ENCODE data around the gene SAA2. TPM values are rescaled to one million over a fixed set of nuclear protein-coding genes. Genes with fewer than 3 reads are reported as not detected.
A peak's percentile ranks its signal among the peaks of the same experiment; 100 is the strongest.
"Not testable (repeated sequence)": the region's sequence is repeated elsewhere in the genome, so short reads cannot be mapped to it uniquely, and the experiment has no call there.

The SAA2 gene
- total RNA-seq, 1 donor from 2014 or later = not detected

DNA sequence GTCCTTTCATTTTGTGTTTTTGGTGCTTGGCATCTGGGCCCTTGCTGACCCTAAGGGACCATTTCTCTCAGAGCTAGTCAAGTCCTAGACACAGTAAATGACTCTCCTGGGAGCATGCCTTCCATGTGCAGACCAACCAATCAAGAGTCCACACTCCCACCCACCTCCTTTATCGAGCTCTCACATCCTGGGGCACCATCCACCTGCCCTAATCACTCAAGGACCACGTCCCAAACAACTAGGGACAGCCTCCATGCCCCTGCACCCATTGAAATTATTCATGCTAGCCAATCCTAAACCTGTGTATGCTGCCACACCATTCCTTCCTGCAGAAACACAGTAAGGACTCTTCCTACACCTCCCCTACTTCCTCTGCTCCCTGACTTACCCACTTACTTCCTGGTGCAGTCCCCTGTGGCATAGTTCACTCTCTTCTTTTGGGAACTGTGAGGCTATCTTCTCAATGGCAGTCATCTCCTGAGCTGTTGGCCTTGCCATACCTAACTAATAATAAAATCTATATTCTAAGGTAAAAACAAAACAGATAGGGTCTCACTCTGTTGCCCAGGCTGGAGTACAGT is 6.4 kb upstream of the SAA2 start:
- TF ChIP-seq, protein P1, sequence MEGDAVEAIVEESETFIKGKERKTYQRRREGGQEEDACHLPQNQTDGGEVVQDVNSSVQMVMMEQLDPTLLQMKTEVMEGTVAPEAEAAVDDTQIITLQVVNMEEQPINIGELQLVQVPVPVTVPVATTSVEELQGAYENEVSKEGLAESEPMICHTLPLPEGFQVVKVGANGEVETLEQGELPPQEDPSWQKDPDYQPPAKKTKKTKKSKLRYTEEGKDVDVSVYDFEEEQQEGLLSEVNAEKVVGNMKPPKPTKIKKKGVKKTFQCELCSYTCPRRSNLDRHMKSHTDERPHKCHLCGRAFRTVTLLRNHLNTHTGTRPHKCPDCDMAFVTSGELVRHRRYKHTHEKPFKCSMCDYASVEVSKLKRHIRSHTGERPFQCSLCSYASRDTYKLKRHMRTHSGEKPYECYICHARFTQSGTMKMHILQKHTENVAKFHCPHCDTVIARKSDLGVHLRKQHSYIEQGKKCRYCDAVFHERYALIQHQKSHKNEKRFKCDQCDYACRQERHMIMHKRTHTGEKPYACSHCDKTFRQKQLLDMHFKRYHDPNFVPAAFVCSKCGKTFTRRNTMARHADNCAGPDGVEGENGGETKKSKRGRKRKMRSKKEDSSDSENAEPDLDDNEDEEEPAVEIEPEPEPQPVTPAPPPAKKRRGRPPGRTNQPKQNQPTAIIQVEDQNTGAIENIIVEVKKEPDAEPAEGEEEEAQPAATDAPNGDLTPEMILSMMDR (IDR thresholded peaks at IDR 0.05; ENCODE audit: insufficient read depth, low read length, severe bottlenecking) = no peak
- Histone ChIP-seq H3K27me3 (ENCODE audit: control insufficient read depth, insufficient read depth, low read length) (no peaks in the 10 kb centered on the region), H3K4me3 (ENCODE audit: low read depth, low read length) (no peak overlapping the region), H3K36me3 (ENCODE audit: control insufficient read depth, insufficient read depth, low read length) (no peaks in the 10 kb centered on the region)
- DNase-seq (ENCODE audit: low read depth) (no peak), FAIRE-seq (peak; percentile 43)

- H3K4me3 ChIP-seq (ENCODE audit: low read depth, low read length) = no peak overlapping the region
- no peaks in the 10 kb centered on the region for H3K27me3 ChIP-seq (ENCODE audit: control insufficient read depth, insufficient read depth, low read length)
- FAIRE-seq (no peak), DNase-seq (ENCODE audit: low read depth) (no peak)
- TF ChIP-seq, protein P1 (IDR thresholded peaks at IDR 0.05; ENCODE audit: insufficient read depth, low read length, severe bottlenecking) = no peak
- no peaks in the 10 kb centered on the region for H3K36me3 ChIP-seq (ENCODE audit: control insufficient read depth, insufficient read depth, low read length)
Observed at GRCh38 chr11:18253778-18254338, 5.4 kb upstream of the SAA2 start.

GRCh38 chr11:18253233-18253632 is 4.8 kb upstream of the SAA2 start:
- no peak for FAIRE-seq
- Histone ChIP-seq H3K27me3 (ENCODE audit: control insufficient read depth, insufficient read depth, low read length) (no peaks in the 10 kb centered on the region), H3K36me3 (ENCODE audit: control insufficient read depth, insufficient read depth, low read length) (no peaks in the 10 kb centered on the region), H3K4me3 (ENCODE audit: low read depth, low read length) (no peak overlapping the region)
- TF ChIP-seq, protein P1 (IDR thresholded peaks at IDR 0.05; ENCODE audit: insufficient read depth, low read length, severe bottlenecking) = peak; percentile 24
- peak; percentile 46 for DNase-seq (ENCODE audit: low read depth)

GRCh38 chr11:18247191-18247581 is 1.3 kb downstream of the SAA2 start:
- H3K27me3 ChIP-seq (ENCODE audit: control insufficient read depth, insufficient read depth, low read length); DNase-seq (ENCODE audit: low read depth); H3K4me3 ChIP-seq (ENCODE audit: low read depth, low read length); FAIRE-seq; H3K36me3 ChIP-seq (ENCODE audit: control insufficient read depth, insufficient read depth, low read length): not testable (repeated sequence)

DNA sequence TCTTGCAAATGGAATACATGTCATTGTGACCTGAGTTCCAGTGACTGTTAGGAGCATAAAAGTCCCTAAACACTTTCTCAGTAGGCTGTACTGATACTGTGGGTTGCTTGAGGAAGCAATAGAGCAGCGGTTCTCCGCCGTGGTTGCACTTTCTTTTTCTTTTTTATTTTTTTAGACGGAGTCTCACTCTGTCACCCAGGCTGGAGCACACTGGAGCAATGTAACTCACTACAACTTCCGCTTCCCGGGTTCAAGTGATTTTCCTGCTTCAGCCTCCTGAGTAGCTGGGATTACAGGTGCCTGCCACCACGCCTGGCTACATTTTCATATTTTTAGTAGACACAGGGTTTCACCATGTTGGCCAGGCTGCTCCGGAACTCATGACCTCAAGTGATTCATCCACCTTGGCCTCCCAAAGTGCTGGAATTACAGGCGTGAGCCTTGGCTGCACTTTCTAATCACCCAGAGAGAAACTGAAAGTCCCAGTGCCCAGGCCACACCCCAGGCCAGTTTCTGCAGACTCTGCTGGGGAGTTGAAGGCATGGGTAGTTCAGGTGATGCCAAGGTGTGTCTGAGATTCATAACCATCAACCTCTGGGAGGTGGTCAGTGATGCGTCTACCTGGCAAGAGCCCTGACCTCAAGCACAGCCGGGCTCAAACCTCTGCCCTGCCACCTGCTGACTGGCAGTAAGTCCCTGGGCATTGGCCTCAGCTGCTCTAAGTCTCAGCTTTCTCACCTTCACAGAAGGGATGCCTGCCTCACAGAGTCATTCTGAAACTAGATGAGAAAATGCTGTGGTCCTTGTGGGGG is 1.9 kb downstream of the SAA2 start:
- H3K4me3 ChIP-seq (ENCODE audit: low read depth, low read length); H3K27me3 ChIP-seq (ENCODE audit: control insufficient read depth, insufficient read depth, low read length); H3K36me3 ChIP-seq (ENCODE audit: control insufficient read depth, insufficient read depth, low read length); DNase-seq (ENCODE audit: low read depth): not testable (repeated sequence)
- peak; percentile 81 for FAIRE-seq

- no peaks in the 10 kb centered on the region for H3K27me3 ChIP-seq (ENCODE audit: control insufficient read depth, insufficient read depth, low read length)
- H3K36me3 ChIP-seq (ENCODE audit: control insufficient read depth, insufficient read depth, low read length) = no peaks in the 10 kb centered on the region
- DNase-seq (ENCODE audit: low read depth) (no peak), FAIRE-seq (no peak)
- no peak overlapping the region for H3K4me3 ChIP-seq (ENCODE audit: low read depth, low read length)
- TF ChIP-seq, protein P1 (IDR thresholded peaks at IDR 0.05; ENCODE audit: insufficient read depth, low read length, severe bottlenecking) = no peak
Observed at GRCh38 chr11:18245396-18245795, 3.1 kb downstream of the SAA2 start.
